ENCODE measurements around the gene RGS3.

DNA sequence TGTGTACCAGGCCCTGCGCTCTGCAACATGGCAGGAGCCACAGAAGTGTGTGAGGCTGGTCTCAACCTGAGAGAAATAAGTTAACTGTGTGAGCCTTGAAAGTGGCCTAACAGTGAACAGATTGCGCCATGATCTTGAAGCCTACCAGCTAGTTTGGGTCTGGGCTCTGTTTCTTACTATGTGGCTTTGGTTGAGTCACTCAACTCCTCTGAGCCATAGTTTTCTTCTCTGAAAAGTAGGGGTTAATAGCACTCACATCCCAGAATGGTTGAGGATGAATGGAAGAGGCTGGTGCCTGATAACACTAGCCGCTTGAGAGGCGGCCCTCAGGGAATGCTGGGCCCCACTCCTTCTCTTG lies 121.5 kb downstream of the RGS3 start:
- TF ChIP-seq CTCF (IDR thresholded peaks at IDR 0.05), result no peak
- no peak for TF ChIP-seq EP300 (IDR thresholded peaks at IDR 0.05)
- TF ChIP-seq POLR2A (IDR thresholded peaks at IDR 0.05), result no peak

Measured in sigmoid colon (tissue), 4 donors.